ENCODE results near the gene AANAT.

DNA sequence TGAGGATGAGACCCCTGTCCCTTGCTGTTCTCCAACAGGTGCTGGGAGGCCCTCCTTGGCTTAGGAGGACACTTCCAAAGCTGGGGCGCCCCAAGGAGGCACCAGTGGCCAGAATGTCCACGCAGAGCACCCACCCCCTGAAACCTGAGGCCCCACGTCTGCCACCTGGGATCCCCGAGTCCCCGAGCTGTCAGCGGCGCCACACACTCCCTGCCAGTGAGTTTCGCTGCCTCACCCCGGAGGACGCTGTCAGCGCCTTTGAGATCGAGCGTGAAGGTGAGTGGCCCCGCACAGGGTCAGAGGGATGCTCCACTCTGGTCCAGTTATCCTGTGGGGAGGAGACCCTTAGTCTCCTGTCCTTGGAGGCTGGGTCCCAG is 1.2 kb downstream of the AANAT start:
- TF ChIP-seq CTCF (IDR thresholded peaks at IDR 0.05), result no peak
- TF ChIP-seq POLR2A (IDR thresholded peaks at IDR 0.05), result no peak

Data from uterus (tissue), 2 donors.